Measurements from ENCODE around the gene INTS11. TPM values are rescaled to one million over a fixed set of nuclear protein-coding genes. Genes with fewer than 3 reads are reported as not detected.

Gene INTS11
- total and polyA plus RNA-seq, 2 of the 13 experiments (the other 11 are each of a cell fraction or from before 2014, with no cell fraction given), result 52.8 to 94.8 TPM

- TF ChIP-seq PCBP1 (IDR thresholded peaks at IDR 0.05; ENCODE audit: borderline replicate concordance, low read depth, low read length) (no peak; the same call in 1 of the 2 replicates), ZNF589 (CRISPR knock-in tag; conservative IDR thresholded peaks at IDR 0.05) (no peak), ZNF790 (CRISPR knock-in tag; IDR thresholded peaks at IDR 0.05; ENCODE audit: borderline replicate concordance) (no peak), ZNF251 (CRISPR knock-in tag; IDR thresholded peaks at IDR 0.05) (no peak), MTA1 (CRISPR knock-in tag; IDR thresholded peaks at IDR 0.05; ENCODE audit: borderline replicate concordance) (peak; percentile 83; the same call in 1 of the 2 replicates), GLMP (CRISPR knock-in tag; IDR thresholded peaks at IDR 0.05; ENCODE audit: borderline replicate concordance) (no peak), ZNF772 (CRISPR knock-in tag; IDR thresholded peaks at IDR 0.05) (peak; percentile 48; the same call in 1 of the 2 replicates), ZNF503 (CRISPR knock-in tag; IDR thresholded peaks at IDR 0.05) (peak; percentile 77; the same call in 1 of the 2 replicates), THRA (CRISPR knock-in tag; IDR thresholded peaks at IDR 0.05; ENCODE audit: borderline replicate concordance) (peak; percentile 89; the same call in 1 of the 2 replicates), NR2F1 (CRISPR knock-in tag; IDR thresholded peaks at IDR 0.05) (peak; percentile 75 to 95), THAP8 (CRISPR knock-in tag; IDR thresholded peaks at IDR 0.05; ENCODE audit: borderline replicate concordance) (0 out of 2 replicates have a peak, but pooled peaks have one; percentile 75), NCOA2 (CRISPR knock-in tag; IDR thresholded peaks at IDR 0.05) (peak; percentile 53), ZNF512 (CRISPR knock-in tag; IDR thresholded peaks at IDR 0.05) (no peak), ZNF547 (CRISPR knock-in tag; IDR thresholded peaks at IDR 0.05) (peak; percentile 49; the same call in 1 of the 2 replicates), SOX6 (IDR thresholded peaks at IDR 0.05) (no peak), SOX6 (CRISPR knock-in tag; IDR thresholded peaks at IDR 0.05) (peak; percentile 97)
Observed at GRCh38 chr1:1359664-1360468, 35.4 kb upstream of the INTS11 start (continued).
